GM12892 (cell line): Measurements from ENCODE around the gene ZCCHC13.

Experiments
- POLR2A ChIP-seq: IDR thresholded peaks from 2 replicates; pipeline ENCODE4 v1.6.1; 2011; ENCODE audit warnings: low read depth, low read length, control low read depth
- POLR2AphosphoS5 ChIP-seq: IDR thresholded peaks from 2 replicates; pipeline ENCODE4 v1.6.1; 2011; ENCODE audit warnings: low read depth, low read length, control low read depth
- TAF1 ChIP-seq: IDR thresholded peaks from 2 replicates; pipeline ENCODE4 v1.6.1; 2011; ENCODE audit warnings: low read depth, mild to moderate bottlenecking, control low read depth, low read length, borderline replicate concordance

DNA sequence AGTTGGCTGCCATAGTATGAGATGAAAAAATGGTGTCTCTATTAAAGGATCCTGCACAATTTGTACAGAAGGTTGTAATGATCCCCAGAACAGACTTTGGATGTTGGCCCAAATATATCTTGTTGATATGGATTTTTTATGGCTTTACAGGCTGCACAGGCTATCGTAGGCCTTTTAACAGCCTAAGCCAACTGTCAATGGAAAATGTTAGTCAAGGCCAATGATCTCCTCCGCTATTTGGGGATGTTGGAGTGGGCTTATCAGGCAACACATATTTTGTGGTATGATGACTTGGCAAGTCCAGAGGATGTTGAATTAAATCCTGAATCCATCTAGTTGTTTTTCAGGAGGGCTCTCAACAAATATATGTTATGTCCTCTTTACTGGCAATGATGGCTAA lies 42.1 kb downstream of the ZCCHC13 start:
- no peak for TF ChIP-seq POLR2A
- TF ChIP-seq TAF1 = no peak
- no peak for TF ChIP-seq POLR2AphosphoS5
